SH-SY5Y (cell line): ENCODE results near the gene MS4A4E.

Experiments used
- GATA2 ChIP-seq: IDR thresholded peaks from 2 replicates; pipeline ENCODE4 v1.6.1; 2011; ENCODE audit warnings: mild to moderate bottlenecking, low read depth, low read length
- GATA3 ChIP-seq: IDR thresholded peaks from 2 replicates; pipeline ENCODE4 v1.6.1; 2011; ENCODE audit warnings: low read depth, mild to moderate bottlenecking, low read length, moderate library complexity

DNA sequence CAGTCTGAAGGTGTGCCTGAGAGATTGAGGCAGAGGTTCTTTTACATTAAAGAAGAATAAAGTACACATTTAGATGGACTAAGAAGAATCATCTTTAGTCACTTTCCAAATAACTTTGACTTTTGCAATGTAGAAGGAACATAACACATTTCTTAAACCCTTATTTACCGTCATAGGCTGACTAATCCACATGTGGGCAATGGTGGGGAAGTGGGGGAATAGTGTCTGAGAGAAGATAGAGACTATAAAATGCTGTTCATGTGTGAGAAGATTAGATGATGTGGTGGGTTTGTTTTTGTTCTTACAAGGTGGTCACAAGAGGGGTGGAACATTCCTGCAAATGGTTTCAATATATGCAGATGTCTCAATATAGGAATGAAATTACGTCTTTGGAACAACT is 39.3 kb upstream of the MS4A4E start:
- TF ChIP-seq GATA2: no peak
- no peak for TF ChIP-seq GATA3
